ENCODE data around the gene MRPL22.
"Not testable (repeated sequence)": the region's sequence is repeated elsewhere in the genome, so short reads cannot be mapped to it uniquely, and the experiment has no call there.

The MRPL22 gene

DNA sequence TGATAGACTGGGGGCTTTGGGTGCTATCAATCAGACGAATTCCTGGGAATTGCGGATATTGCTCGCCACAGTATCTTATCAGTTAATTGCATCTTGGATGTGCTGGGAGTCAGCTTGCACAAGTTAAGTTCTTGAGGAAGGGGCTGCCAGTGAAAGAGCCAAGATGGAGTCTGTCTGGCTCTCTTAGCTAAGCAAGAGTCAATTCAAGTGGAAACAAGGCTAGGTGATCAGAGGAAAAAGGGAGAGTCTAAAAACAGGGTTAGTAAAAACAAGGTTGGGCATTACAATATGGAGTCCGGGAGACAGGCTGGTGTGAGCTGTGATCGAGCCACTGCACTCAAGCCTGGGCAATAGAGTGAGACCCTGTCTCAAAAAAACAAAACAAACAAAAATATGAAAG, 1.5 kb upstream of the MRPL22 start:
- not testable (repeated sequence) for DNase-seq (ENCODE audit: low read depth in 2 of 3, low spot score in 1 of 3)

DNA sequence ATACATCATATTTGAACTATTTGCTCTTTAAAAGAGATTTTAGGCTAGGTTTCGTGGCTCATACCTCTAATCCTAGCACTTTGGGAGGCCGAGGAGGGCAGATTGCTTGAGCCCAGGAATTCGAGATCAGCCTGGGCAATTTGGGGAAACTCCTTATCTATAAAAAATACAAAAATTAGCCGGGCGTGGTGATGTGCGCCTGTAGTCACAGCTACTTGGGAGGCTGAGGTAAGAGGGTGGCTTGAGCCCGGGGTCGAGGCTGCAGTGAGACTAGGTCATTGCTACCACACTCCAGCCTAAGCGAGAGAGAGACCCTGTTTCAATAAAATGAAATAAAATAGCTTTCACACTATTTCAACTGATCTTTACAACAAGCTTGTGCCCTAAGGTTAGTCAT, 500 bp upstream of the MRPL22 start:
- DNase-seq (ENCODE audit: low read depth in 2 of 3, low spot score in 1 of 3): no peak

DNA sequence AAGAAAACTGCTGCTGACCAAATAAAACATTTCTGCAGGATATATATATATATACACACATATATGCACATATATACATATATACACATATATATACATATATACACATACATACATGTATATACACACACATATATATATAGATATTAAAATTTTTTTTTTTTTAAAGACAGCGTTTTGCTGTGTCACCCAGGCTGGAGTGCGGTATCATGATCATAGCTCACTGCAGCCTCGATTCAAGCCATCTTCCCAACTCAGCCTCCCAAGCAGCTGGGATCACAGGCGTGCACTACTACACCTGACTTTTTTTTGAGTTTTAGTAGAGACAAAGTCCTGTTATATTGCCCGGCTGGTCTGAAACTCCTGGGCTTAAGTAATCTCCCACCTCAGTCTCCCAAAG, 2.7 kb downstream of the MRPL22 start:
- no peak for DNase-seq (ENCODE audit: low read depth in 2 of 3, low spot score in 1 of 3)

DNA sequence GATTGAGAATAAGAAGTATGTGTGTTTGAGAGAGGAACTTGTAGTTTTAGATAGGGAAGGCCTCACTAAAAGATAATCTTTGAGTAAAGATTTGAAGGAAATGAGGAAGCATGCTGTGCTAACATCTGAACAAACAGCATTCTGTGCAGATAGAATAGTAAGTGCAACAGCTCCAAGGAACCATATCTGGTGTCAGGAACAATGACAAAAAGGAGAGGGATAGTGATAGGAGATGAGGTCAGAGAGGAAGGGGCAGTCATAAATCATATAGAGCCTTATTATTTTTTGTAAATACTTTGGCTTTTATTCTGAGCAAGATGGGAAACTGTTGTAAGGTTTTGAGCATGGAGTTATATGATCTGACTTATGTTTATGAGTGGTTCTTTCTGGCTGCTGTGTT, 3.8 kb downstream of the MRPL22 start:
- no peak for DNase-seq (ENCODE audit: low read depth in 2 of 3, low spot score in 1 of 3)

DNA sequence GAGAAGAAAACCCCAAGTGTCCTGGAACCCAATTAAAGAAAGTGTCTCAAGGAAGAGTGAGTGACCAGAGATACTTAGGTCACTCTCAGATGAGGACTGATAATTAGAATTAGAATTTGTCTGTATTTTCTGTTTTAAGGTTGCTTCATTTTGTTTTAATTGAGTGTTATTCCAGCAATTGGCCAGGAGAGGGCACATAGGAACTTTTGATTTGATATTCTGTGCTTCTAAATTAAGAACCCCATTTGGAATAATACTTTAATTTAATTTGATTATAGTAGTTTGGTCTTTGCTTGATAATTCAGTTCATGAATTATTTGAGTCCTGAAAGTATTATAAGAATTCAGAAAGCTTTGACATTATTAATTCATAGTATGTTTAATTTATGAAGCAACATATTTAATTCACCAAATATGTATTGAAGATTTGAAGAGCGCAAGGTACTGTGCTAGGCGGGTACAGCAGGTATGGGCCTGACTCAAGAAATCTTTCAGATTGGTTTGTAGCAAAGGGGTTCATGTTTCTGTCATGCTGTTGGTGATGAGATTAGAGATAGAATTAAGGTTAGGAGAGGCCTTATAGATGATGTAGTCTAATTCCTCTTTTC, 4.9 kb downstream of the MRPL22 start:
- DNase-seq (ENCODE audit: low read depth in 2 of 3, low spot score in 1 of 3): no peak

DNA sequence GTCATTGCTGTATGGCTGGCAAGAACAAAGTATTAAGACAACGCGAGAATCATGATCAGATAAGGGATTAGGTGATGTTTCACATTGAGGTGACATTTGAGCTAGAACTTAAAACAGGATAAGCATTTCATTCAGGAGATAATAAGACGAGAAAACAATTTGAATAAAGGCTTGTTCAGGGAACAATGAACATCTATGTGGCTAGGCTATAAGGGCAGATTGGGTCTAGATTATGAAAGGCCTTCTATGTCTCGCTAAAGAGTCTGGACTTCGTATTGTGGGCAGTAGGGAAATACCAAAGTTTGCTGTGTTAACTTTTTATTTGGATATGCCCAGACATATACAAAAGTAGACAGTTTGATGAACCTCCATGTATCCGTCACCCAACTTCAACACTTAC, 6.9 kb downstream of the MRPL22 start:
- DNase-seq (ENCODE audit: low read depth in 2 of 3, low spot score in 1 of 3): no peak

DNA sequence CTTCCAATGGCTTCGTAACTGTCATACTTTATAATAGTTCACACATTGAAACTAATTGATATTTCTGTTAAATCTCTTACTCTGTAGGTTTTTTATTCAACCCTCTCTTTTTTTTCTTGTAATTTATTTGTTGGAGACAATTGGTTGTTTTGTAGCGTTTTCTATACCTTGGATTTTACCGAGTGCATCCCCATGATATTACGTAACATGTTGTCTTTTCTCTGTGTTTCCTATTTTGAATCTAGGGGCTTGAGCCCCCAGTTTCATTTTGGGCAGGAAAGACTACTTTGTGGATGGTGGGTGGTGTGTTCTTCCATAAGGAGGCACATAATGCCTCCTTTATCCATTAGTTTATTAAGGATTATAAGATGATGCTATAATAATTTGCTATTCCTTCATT, 7.4 kb downstream of the MRPL22 start:
- no peak for DNase-seq (ENCODE audit: low read depth in 2 of 3, low spot score in 1 of 3)

DNA sequence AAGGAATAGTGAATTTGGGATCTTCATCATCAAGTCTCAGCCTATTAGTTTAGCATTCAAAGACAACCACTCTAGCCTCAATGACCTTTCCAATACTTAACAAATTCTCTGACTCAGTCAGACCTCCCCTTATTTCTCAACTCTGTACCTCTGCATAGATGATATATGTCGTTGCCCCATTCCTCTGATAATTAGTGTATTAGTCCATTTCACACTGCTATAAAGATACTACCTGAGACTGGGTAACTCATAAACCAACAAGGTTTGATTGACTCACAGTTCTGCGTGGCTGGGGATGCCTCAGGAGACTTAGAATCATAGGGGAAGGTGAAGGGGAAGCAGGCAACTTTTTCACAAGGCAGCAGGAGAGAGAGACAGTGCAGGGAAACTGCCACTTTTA, 8.9 kb downstream of the MRPL22 start:
- DNase-seq (ENCODE audit: low read depth in 2 of 3, low spot score in 1 of 3): no peak

DNA sequence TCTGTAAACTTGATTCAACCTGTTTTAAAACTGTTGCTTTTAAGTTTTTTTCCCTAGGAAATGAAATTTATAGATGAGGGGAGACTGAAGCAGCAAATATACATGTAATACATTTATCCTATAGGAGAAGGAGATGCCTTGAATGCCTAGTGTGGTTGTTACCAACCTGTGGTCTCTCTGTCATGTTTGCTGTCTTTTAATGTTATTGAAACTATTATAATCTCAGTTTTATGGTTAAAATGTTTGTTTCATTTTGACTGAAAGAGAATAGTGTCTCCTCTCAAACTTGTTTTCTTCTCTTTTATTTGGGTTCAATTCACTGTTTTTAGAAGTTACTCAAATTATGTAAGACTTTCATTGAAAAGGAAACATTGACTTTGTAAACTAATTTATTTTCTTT, 15.8 kb downstream of the MRPL22 start:
- no peak for DNase-seq (ENCODE audit: low read depth in 2 of 3, low spot score in 1 of 3)

DNA sequence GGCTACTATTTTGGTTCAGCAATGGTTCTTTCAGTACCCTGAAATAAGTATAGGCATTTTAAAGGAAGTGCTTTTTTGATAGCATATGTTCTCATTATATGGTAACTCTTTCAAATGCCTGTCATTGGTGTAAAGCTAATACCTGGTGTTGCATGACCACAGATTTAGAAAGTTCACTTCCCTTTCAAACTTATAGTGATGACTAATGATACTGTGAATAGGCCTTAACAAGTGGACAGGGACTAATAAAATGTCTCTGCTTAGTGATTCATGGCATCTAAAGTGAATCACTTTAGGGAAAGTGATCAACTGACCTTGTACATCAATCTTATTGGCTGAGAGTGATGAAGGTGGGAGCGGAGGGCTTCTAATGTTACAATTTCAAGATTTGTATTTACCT, 21.6 kb downstream of the MRPL22 start:
- DNase-seq (ENCODE audit: low read depth in 2 of 3, low spot score in 1 of 3): no peak

DNA sequence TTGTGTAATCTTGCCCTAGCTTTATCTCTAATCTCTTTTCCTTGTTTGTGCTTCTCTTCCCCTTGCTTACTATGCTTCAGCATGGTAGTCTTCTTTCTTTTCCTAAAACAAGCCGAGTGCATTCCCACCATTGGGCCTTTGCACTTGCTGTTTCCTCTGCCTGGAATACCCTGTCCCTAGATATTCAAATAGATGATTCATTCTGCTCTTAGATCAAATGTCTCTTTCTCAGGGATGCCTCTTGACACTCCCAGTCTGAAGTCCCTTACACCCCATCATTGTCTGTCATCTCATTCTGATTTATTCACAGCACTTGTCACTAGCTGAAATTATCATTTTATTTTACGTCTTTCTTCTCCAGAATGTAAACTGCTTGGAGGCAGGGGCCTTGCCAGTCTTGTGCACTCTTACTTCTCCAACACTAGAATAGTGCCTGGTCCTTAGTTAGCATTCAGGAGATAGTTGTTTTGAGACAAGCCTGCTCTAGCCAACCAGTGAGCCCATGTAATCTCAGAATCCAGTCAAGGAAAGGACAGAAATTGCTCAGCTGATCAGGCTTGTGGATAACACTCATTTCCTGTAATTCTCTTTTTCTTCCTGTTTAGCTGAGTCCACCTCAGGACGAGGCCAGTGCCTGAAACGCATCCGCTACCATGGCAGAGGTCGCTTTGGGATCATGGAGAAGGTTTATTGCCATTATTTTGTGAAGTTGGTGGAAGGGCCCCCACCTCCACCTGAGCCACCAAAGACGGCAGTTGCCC, 25.4 kb downstream of the MRPL22 start:
- DNase-seq (ENCODE audit: low read depth in 2 of 3, low spot score in 1 of 3): no peak

DNA sequence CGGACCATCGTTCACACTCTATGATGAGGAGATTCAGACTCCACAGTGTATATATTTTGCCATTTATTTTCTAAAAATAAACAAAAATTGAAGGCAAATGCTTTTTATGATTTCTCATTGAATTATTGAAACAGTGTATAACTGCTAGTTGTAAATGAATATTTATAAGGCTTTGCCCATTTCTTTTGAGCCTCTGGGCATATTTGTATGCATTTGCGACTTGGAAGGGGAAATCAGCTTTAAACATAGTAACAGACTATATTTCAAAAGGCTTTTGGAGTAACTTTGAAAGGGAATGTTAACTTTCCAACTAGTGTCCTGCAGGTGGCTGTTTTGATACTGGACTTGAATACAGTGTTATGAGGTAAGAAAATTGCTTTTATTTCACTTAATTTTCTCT, 26.0 kb downstream of the MRPL22 start:
- DNase-seq (ENCODE audit: low read depth in 2 of 3, low spot score in 1 of 3): no peak

DNA sequence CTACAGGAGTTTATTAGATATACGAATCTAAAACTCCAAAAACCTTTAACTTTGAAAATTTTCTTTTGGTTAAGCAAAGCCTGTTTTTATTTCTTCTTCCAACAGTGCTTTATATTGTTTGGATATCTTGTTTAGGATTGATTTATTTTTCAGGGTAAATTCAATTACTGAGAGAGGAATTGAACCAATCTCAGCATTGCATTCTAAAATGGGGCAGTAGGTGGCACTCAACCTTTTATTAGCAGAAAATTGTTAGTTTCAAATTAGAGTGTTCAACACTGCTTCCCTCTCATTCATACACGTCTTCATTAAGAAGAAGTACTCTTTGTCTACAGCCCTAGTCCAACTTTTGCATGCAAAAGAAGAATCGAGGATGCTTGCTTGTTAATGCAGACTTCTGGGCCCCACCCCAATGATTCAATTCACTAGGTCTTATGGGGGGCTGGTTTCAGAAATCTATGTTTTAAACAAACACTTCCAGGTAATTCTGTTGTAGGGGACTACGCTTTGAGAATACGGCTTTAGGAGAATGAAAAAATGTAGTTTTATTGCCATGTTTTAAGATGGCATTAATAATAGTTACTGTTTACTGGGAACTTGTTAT, 26.6 kb downstream of the MRPL22 start:
- no peak for DNase-seq (ENCODE audit: low read depth in 2 of 3, low spot score in 1 of 3)

DNA sequence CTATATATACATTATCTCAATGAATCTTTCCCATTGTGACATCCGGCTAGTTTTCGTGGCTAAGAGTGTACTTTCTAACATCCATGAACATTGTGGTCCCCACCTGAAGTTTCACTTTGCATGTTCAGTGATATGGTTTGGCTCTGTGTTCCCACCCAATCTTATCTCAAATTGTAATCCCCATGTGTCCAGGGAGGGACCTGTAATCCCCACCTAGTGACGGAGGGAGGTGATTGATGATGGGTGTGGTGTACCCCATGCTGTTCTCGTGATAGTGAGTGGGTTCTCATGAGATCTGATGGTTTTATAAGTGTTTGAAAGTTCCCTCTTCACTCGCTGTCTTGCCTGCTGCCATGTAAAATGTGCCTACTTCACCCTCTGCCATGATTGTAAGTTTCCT, 28.1 kb downstream of the MRPL22 start:
- DNase-seq (ENCODE audit: low read depth in 2 of 3, low spot score in 1 of 3): no peak

DNA sequence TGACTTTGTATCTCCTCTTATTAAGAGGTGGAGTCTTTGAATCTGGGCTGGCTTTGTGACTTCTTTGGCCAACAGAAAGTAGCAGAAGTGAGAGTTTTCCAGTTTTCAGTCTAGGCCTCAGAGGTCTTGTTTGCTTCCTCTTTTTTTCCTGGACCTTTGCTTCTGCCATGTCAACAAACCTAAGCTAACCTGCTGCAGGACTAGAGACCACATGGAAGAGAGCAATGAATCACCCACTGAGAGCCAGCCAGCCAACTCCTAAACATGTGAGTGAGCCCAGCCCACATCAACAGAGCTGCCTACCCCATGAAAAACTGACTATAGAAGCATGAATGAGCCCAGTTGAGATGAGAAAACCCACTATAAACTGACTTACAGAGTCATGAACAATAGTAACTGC, 29.9 kb downstream of the MRPL22 start:
- no peak for DNase-seq (ENCODE audit: low read depth in 2 of 3, low spot score in 1 of 3)

DNA sequence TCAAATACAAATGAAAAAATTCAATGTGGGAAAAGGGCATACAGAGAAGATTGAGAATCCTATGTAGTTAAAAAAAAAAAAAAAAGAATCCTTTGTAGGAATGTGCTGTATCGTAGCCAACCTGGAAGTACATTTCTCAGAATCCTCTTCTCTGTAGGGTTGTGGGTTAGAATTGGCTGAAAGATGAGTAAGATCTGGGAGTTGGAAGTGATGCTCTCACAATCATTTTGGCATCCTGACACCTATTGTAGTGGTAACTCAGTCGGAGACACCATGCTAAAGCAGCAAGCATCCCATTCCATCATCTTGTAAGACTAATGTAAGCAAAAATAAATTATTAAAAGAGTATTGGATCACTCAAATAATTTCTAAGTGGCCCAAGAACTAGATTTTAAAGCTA, 30.6 kb downstream of the MRPL22 start:
- DNase-seq (ENCODE audit: low read depth in 2 of 3, low spot score in 1 of 3): no peak

DNA sequence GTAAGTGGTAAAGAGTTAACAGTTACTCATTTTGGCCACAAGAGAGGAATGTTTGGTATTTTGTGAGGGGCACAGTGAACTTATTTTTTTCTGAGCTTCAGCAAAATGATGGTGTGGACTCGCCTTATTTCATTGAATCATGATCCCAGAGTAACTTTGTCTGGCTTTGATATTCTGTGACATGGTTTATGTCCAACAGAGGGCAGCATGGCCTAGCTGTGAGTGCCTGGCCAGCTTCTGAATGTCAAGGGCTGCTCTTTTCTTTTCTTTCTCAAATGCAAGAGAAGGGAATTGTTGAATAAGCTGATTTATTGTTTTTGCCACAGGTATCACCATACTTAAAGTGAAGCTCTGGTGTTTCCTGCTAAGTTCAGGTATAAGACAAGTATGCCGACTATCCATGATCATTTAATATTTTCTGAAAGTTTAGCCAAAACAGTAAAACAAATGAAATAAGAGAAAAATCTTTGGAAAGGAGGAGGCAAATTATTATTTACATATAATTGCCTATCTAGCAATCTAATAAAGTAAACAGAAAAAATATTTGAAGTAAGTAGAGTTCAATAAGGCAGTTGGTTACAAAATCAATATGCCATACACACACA, 31.7 kb downstream of the MRPL22 start:
- no peak for DNase-seq (ENCODE audit: low read depth in 2 of 3, low spot score in 1 of 3)

DNA sequence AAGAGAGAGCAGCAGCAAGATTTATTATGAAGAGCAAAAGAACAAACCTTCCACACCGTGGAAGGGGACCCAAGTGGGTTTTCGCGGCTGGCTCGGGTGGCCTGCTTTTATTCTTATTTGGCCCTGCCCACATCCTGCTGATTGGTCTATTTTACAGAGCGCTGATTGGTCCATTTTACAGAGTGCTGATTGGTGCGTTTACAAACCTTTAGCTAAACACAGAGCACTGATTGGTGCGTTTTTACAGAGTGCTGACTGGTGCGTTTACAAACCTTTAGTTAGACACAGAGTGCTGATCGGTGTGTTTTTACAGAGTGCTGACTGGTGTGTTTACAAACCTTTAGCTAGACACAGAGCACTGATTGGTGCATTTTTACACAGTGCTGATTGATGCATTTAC, 35.2 kb downstream of the MRPL22 start:
- not testable (repeated sequence) for DNase-seq (ENCODE audit: low read depth in 2 of 3, low spot score in 1 of 3)

DNA sequence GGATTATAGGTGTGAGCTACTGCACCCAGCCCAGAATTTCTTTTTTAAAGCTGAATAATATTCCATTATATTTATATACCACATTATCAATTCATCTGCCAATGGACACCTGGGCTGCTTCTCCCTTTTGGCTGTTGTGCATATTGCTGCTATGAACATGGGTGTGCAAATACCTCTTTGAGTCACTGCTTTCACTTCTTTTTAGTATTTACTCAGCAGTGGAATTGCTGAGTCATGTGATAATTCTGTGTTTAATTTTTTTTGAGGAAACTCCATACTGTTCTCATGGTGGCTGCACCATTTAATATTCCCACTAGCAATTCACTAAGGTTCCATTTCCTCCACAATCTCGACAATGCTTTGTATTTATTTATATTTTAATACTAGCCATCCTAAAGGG, 36.5 kb downstream of the MRPL22 start:
- DNase-seq (ENCODE audit: low read depth in 2 of 3, low spot score in 1 of 3): no peak

DNA sequence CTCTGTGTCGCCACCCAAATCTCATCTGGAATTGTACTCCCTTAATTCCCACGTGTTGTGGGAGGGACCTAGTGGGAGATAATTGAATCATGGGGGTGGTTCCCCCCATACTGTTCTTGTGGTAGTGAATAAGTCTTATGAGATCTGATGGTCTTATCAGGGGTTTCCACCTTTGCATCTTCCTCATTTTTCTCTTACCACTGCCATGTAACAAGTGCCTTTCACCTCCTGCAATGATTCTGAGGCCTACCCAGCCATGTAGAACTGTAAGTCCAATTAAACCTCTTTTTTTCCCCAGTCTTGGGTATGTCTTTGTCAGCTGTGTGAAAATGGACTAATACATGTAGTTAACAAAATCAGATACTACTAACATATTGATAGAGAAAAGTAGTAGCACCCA, 37.4 kb downstream of the MRPL22 start:
- DNase-seq (ENCODE audit: low read depth in 2 of 3, low spot score in 1 of 3): not testable (repeated sequence)

DNA sequence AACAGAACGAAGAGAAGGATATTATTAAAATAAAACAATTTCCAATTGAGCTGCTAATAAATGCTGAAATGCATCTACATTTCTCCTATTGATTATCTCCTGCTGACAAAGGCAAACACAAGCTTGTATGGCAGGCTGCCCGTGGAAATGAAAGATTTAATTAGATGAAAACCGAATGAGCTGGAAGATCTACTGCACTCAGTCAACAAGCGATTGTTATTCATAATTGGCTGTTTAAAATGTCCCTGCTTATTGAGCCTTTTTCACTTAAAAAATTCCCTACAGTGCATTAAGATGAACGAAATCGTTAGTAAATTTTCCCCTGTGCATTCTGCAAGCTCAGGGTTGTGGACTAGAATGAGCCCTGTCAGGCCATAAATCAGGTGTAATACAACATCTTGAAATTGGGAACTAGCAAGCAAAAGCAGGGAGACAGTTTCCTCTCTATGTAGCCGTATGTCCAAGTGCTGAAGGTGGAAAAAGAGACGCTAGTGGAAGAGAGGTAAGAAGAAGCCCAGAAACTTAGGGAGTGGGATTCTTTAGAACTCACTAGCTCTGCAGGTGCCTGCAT, 44.2 kb downstream of the MRPL22 start:
- DNase-seq (ENCODE audit: low read depth in 2 of 3, low spot score in 1 of 3): no peak

DNA sequence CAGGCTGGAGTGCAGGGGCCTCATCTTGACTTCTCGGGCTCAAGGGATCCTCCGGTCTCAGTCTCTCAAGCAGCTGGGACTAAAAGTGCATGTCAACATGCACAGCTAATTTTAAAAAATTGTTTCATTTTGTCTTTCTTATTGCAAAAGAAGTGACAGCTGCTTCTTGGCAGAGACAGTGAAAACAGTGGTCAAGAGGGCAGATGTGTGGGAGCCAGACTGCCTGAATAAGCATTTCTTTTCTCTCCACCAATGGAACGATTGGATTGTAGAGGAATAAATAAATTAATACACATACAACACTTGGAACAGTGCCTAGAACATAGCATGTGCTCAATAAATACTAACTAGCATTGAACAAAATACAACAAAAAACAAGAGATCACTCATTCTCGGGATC, 45.3 kb downstream of the MRPL22 start:
- DNase-seq (ENCODE audit: low read depth in 2 of 3, low spot score in 1 of 3): no peak

Data from stimulated activated CD4-positive, alpha-beta T cell treated with anti-CD3 and anti-CD28 coated beads, Interleukin-12 subunit alpha, Interleukin-12 subunit beta, amount 100 ng/mL, for 48 hours (primary cell).